CD4-positive, CD25-positive, alpha-beta regulatory T cell (primary cell): ENCODE results near the gene GLYAT. TPM values are rescaled to one million over a fixed set of nuclear protein-coding genes. Genes with fewer than 3 reads are reported as not detected.
A peak's percentile ranks its signal among the peaks of the same experiment; 100 is the strongest.
"Not testable (repeated sequence)": the region's sequence is repeated elsewhere in the genome, so short reads cannot be mapped to it uniquely, and the experiment has no call there.

Source experiments
- ATAC-seq, 2 donors: fragments of 150-1000 bp; cut with Tn5 transposase; one replicate each; pipeline ENCODE4 v1.10.0; 2021; ENCODE audit warnings: low read depth in 2 of 2, moderate number of reproducible peaks in 2 of 2, moderate library complexity in 1 of 2
- DNase-seq, 3 donors: peaks; one replicate each; pipeline versions ENCODE4 v3.0.0 to v3.0.0-alpha.2; 2012 to 2022; ENCODE audit warnings: mixed read lengths in 1 of 3
- H3K27ac ChIP-seq: one replicate; pipeline ENCODE4 v1.7.0; 2013; ENCODE audit warnings: mild to moderate bottlenecking, low read length; ENCODE audit not compliant: insufficient read depth, poor library complexity, severe bottlenecking
- H3K27me3 ChIP-seq: one replicate; pipeline ENCODE4 v1.7.0; 2013; ENCODE audit warnings: low read length; ENCODE audit not compliant: control insufficient read depth, insufficient read depth
- H3K36me3 ChIP-seq: one replicate; pipeline ENCODE4 v1.7.0; 2013; ENCODE audit warnings: mild to moderate bottlenecking, low read length, moderate library complexity; ENCODE audit not compliant: control insufficient read depth, insufficient read depth
- H3K4me1 ChIP-seq: 2 replicates; pipeline ENCODE4 v1.7.0; 2013; ENCODE audit warnings: mild to moderate bottlenecking, low read length; ENCODE audit not compliant: insufficient read depth, control insufficient read depth, poor library complexity, severe bottlenecking
- H3K4me3 ChIP-seq: one replicate; pipeline ENCODE4 v1.7.0; 2013; ENCODE audit warnings: low read depth, mild to moderate bottlenecking, low read length, moderate library complexity
- H3K9me3 ChIP-seq, 2 experiments: 1 replicate in 1 of 2; 2 replicates in 1 of 2; pipeline ENCODE4 v1.7.0; 2013; ENCODE audit warnings: low read length in 2 of 2, mild to moderate bottlenecking in 1 of 2, moderate library complexity in 1 of 2; ENCODE audit not compliant: control insufficient read depth in 2 of 2
- H3K27ac Mint-ChIP-seq, 3 donors: one replicate each; pipeline ENCODE4 v1.8.0; 2020 to 2022; ENCODE audit warnings: mild to moderate bottlenecking in 3 of 3, mixed read lengths in 3 of 3, moderate library complexity in 2 of 3
- H3K27me3 Mint-ChIP-seq: one replicate; pipeline ENCODE4 v1.8.0; 2022; ENCODE audit warnings: mild to moderate bottlenecking, mixed read lengths
- H3K36me3 Mint-ChIP-seq: one replicate; pipeline ENCODE4 v1.8.0; 2020; ENCODE audit warnings: mixed read lengths
- H3K4me1 Mint-ChIP-seq, 4 donors: one replicate each; pipeline ENCODE4 v1.8.0; 2020 to 2022; ENCODE audit warnings: mixed read lengths in 4 of 4, mild to moderate bottlenecking in 1 of 4
- H3K4me3 Mint-ChIP-seq, 4 donors: one replicate each; pipeline ENCODE4 v1.8.0; 2020 to 2022; ENCODE audit warnings: mild to moderate bottlenecking in 4 of 4, mixed read lengths in 4 of 4, moderate library complexity in 3 of 4
- H3K9me3 Mint-ChIP-seq, 7 donors: one replicate each; pipeline ENCODE4 v1.8.0; 2020 to 2022; ENCODE audit warnings: mixed read lengths in 7 of 7, mild to moderate bottlenecking in 3 of 7, moderate library complexity in 2 of 7
- polyA plus RNA-seq, 4 donors: library from polyadenylated mRNA; unstranded; fragments of 300-500 nt; fragmentation: Illumina TruSeq; gene quantifications; one replicate each; pipeline ENCODE4 v1.2.3, GENCODE V29; 2021
- total RNA-seq: library from RNA; stranded (reverse); gene quantifications from one replicate; pipeline ENCODE4 v1.2.3, GENCODE V29; 2022

Gene GLYAT
- total and polyA plus RNA-seq, 5 donors from 2014 or later = not detected

GRCh38 chr11:58685973-58686722 lies 45.6 kb downstream of the GLYAT start:
- H3K4me1 Mint-ChIP-seq = peaks cover 0 to 12% (median 0%) of the 10 kb centered on the region in 4 donors
- H3K36me3 Mint-ChIP-seq = no peaks in the 10 kb centered on the region
- Histone ChIP-seq H3K4me1 (no peaks in the 10 kb centered on the region), H3K27ac (no peak overlapping the region), H3K36me3 (no peaks in the 10 kb centered on the region), H3K27me3 (no peaks in the 10 kb centered on the region), H3K4me3 (peak overlapping the region; percentile 12), H3K9me3 (no peaks in the 10 kb centered on the region)
- H3K9me3 Mint-ChIP-seq = peaks cover 0 to 5% (median 0%) of the 10 kb centered on the region in 7 donors
- H3K27me3 Mint-ChIP-seq = peaks cover 4% of the 10 kb centered on the region
- H3K27ac Mint-ChIP-seq = peak overlapping the region in 2 of 3 donors; percentile 14 to 44
- ATAC-seq (peak; percentile 59 to 61), DNase-seq (peak in 2 of 3 donors; percentile 6 to 20)
- H3K4me3 Mint-ChIP-seq = peak overlapping the region in 2 of 4 donors; percentile 10 to 41

- H3K36me3 ChIP-seq, H3K27ac Mint-ChIP-seq, H3K4me3 Mint-ChIP-seq, H3K27ac ChIP-seq, H3K9me3 ChIP-seq, H3K4me3 ChIP-seq, H3K36me3 Mint-ChIP-seq, DNase-seq, H3K4me1 ChIP-seq, H3K9me3 Mint-ChIP-seq, H3K27me3 ChIP-seq, ATAC-seq: not testable (repeated sequence)
- Mint-ChIP-seq H3K4me1 (peaks cover 0 to 12% (median 0%) of the 10 kb centered on the region in 4 donors), H3K27me3 (peaks cover 11% of the 10 kb centered on the region)
Observed at GRCh38 chr11:58682660-58683059, 49.1 kb downstream of the GLYAT start.

GRCh38 chr11:58677536-58677935 lies 54.2 kb downstream of the GLYAT start:
- H3K27ac Mint-ChIP-seq, H3K27me3 ChIP-seq, H3K4me3 Mint-ChIP-seq, ATAC-seq, H3K4me1 Mint-ChIP-seq, H3K9me3 ChIP-seq, H3K4me3 ChIP-seq, DNase-seq, H3K27ac ChIP-seq, H3K36me3 ChIP-seq, H3K4me1 ChIP-seq, H3K27me3 Mint-ChIP-seq, H3K36me3 Mint-ChIP-seq, H3K9me3 Mint-ChIP-seq: not testable (repeated sequence)

- Histone ChIP-seq H3K4me1 (no peaks in the 10 kb centered on the region), H3K27me3 (peaks cover 5% of the 10 kb centered on the region), H3K4me3 (no peak overlapping the region), H3K9me3 (no peaks in the 10 kb centered on the region), H3K27ac (no peak overlapping the region), H3K36me3 (no peaks in the 10 kb centered on the region)
- ATAC-seq = no peak
- H3K27ac Mint-ChIP-seq = no peak overlapping the region
- H3K27me3 Mint-ChIP-seq = peaks cover 7% of the 10 kb centered on the region
- no peaks in the 10 kb centered on the region for H3K9me3 Mint-ChIP-seq
- no peaks in the 10 kb centered on the region for H3K36me3 Mint-ChIP-seq
- no peak overlapping the region for H3K4me3 Mint-ChIP-seq
- DNase-seq = no peak
- H3K4me1 Mint-ChIP-seq = no peaks in the 10 kb centered on the region
Observed at GRCh38 chr11:58676563-58677135, 55.1 kb downstream of the GLYAT start.

- H3K4me3 Mint-ChIP-seq = no peak overlapping the region
Observed at GRCh38 chr11:58675334-58676155, 56.2 kb downstream of the GLYAT start.

GRCh38 chr11:58674609-58675008 lies 57.1 kb downstream of the GLYAT start:
- Mint-ChIP-seq H3K4me3 (no peak overlapping the region), H3K27ac (no peak overlapping the region), H3K36me3 (no peaks in the 10 kb centered on the region), H3K9me3 (no peaks in the 10 kb centered on the region), H3K4me1 (no peaks in the 10 kb centered on the region), H3K27me3 (peaks cover 7% of the 10 kb centered on the region)
- peaks cover 3% of the 10 kb centered on the region for H3K27me3 ChIP-seq
- no peak overlapping the region for H3K27ac ChIP-seq
- ATAC-seq (no peak), DNase-seq (no peak)
- no peak overlapping the region for H3K4me3 ChIP-seq
- H3K9me3 ChIP-seq = no peaks in the 10 kb centered on the region
- H3K36me3 ChIP-seq = no peaks in the 10 kb centered on the region
- H3K4me1 ChIP-seq = no peaks in the 10 kb centered on the region

More at GRCh38 chr11:58675334-58676155, 56.2 kb downstream of the GLYAT start:
- Mint-ChIP-seq H3K36me3 (no peaks in the 10 kb centered on the region), H3K27me3 (peaks cover 7% of the 10 kb centered on the region), H3K9me3 (no peaks in the 10 kb centered on the region), H3K4me1 (no peaks in the 10 kb centered on the region), H3K27ac (no peak overlapping the region)
- Histone ChIP-seq H3K27ac (no peak overlapping the region), H3K4me3 (no peak overlapping the region), H3K9me3 (no peaks in the 10 kb centered on the region), H3K4me1 (no peaks in the 10 kb centered on the region), H3K27me3 (peaks cover 5% of the 10 kb centered on the region), H3K36me3 (no peaks in the 10 kb centered on the region)
- peak; percentile 47 to 58 (median 54) for DNase-seq
- peak; percentile 80 to 83 for ATAC-seq

- Mint-ChIP-seq H3K4me1 (no peaks in the 10 kb centered on the region), H3K9me3 (no peaks in the 10 kb centered on the region), H3K4me3 (no peak overlapping the region), H3K27ac (no peak overlapping the region), H3K27me3 (no peaks in the 10 kb centered on the region), H3K36me3 (no peaks in the 10 kb centered on the region)
- DNase-seq = no peak
- H3K9me3 ChIP-seq = no peaks in the 10 kb centered on the region
- no peak for ATAC-seq
- no peaks in the 10 kb centered on the region for H3K4me1 ChIP-seq
- no peak overlapping the region for H3K4me3 ChIP-seq
- H3K36me3 ChIP-seq = no peaks in the 10 kb centered on the region
- no peak overlapping the region for H3K27ac ChIP-seq
- H3K27me3 ChIP-seq = no peaks in the 10 kb centered on the region
Observed at GRCh38 chr11:58671983-58672633, 59.6 kb downstream of the GLYAT start.
